ENCODE measurements around the gene IL17REL.

DNA sequence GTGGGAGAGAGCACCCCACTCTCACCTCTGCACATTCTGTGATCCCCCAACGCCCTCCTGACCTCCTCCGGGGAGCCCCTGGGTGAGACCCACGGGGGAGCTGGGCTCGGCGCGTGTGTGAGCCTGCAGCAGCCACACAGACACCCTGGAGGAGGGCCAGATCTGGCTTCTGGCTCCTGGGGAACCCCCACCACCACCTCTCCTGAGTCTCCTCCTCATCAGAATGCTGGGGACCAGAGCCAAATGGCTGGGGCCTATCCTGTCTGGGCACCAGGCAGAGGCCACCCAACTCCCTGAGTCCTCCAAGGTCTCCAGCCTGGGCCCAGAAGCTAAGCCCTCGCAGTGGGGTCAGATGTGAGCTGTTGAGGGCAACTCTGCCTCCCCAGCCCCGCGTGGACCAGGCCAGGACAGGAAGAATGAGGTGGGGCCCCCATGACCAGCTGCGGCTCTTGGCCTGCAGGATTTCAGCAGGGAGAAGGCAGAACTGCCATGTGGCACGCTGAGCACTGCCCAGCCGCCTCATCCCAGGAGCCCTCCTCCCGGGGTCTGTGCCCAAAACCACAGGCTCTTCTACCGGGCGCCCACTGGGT, 57.5 kb downstream of the IL17REL start:
- TF ChIP-seq CTCF (IDR thresholded peaks at IDR 0.05) (no peak), POLR2A (IDR thresholded peaks at IDR 0.05) (no peak)
